HepG2 (cell line): ENCODE measurements around the gene TEX19. TPM values are rescaled to one million over a fixed set of nuclear protein-coding genes. Genes with fewer than 3 reads are reported as not detected.
A peak's percentile ranks its signal among the peaks of the same experiment; 100 is the strongest.

Source experiments
- BRCA1 ChIP-seq: sonication (generic); formaldehyde crosslinking; IDR thresholded peaks from 2 replicates; pipeline ENCODE4 v1.4.0; 2020; ENCODE audit warnings: missing genetic modification reagents
- ELK4 ChIP-seq: sonication (generic); formaldehyde crosslinking; IDR thresholded peaks from 2 replicates; pipeline ENCODE4 v1.9.0; 2021; ENCODE audit warnings: missing genetic modification reagents, borderline replicate concordance
- FIP1L1 ChIP-seq: fragments of 200-400 bp; formaldehyde crosslinking; IDR thresholded peaks from 2 replicates; pipeline ENCODE4 v1.6.1; 2018; ENCODE audit warnings: low read depth, mild to moderate bottlenecking, low read length, moderate library complexity, borderline replicate concordance; ENCODE audit not compliant: insufficient read depth
- FOSL1 ChIP-seq: sonication (generic); formaldehyde crosslinking; IDR thresholded peaks from 2 replicates; pipeline ENCODE4 v1.9.0; 2021; ENCODE audit warnings: missing genetic modification reagents, borderline replicate concordance
- KDM3A ChIP-seq: IDR thresholded peaks from 2 replicates; pipeline ENCODE4 v1.6.1; 2018; ENCODE audit warnings: low read depth, missing compliant biosample characterization
- MLLT10 ChIP-seq: sonication (generic); formaldehyde crosslinking; IDR thresholded peaks from 2 replicates; pipeline ENCODE4 v1.4.0; 2020; ENCODE audit warnings: missing genetic modification reagents
- NCOR1 ChIP-seq: fragments of 200-600 bp; sonication (generic); IDR thresholded peaks from 2 replicates; pipeline ENCODE4 v1.7.0; 2017; ENCODE audit warnings: antibody characterized with exemption, low read length, borderline replicate concordance
- PCBP2 ChIP-seq: fragments of 200-400 bp; formaldehyde crosslinking; optimal IDR thresholded peaks from 2 replicates; pipeline ENCODE3; 2018; ENCODE audit warnings: low read length, low read depth; ENCODE audit not compliant: poor library complexity, severe bottlenecking
- RXRA ChIP-seq: sonication (generic); formaldehyde crosslinking; IDR thresholded peaks from 2 replicates; pipeline ENCODE4 v1.5.1; 2020; ENCODE audit warnings: missing genetic modification reagents
- SRSF1 ChIP-seq: fragments of 200-400 bp; formaldehyde crosslinking; optimal IDR thresholded peaks from 2 replicates; pipeline ENCODE3; 2017; ENCODE audit warnings: mild to moderate bottlenecking, low read depth, low read length, moderate library complexity
- THRA ChIP-seq: sonication (generic); formaldehyde crosslinking; IDR thresholded peaks from 2 replicates; pipeline ENCODE4 v1.4.0; 2020; ENCODE audit warnings: missing genetic modification reagents, borderline replicate concordance
- ZBED4 ChIP-seq: sonication (generic); formaldehyde crosslinking; IDR thresholded peaks from 2 replicates; pipeline ENCODE4 v1.4.0; 2020; ENCODE audit warnings: missing genetic modification reagents, borderline replicate concordance
- ZBTB3 ChIP-seq: sonication (generic); formaldehyde crosslinking; IDR thresholded peaks from 2 replicates; pipeline ENCODE4 v1.4.0; 2020; ENCODE audit warnings: low read depth, mild to moderate bottlenecking, moderate library complexity, missing genetic modification reagents, borderline replicate concordance
- ZNF142 ChIP-seq: sonication (generic); formaldehyde crosslinking; IDR thresholded peaks from 2 replicates; pipeline ENCODE4 v1.4.0; 2020; ENCODE audit warnings: missing genetic modification reagents
- ZNF180 ChIP-seq: sonication (generic); formaldehyde crosslinking; IDR thresholded peaks from 2 replicates; pipeline ENCODE4 v1.4.0; 2020; ENCODE audit warnings: low read depth, missing genetic modification reagents, borderline replicate concordance
- ZNF678 ChIP-seq: sonication (generic); formaldehyde crosslinking; IDR thresholded peaks from 2 replicates; pipeline ENCODE4 v1.4.0; 2020; ENCODE audit warnings: mild to moderate bottlenecking, missing genetic modification reagents
- polyA plus RNA-seq, 8 experiments: library from polyadenylated mRNA; depleted of rRNA in 3 of 8; stranded (reverse) in 7 of 8; unstranded in 1 of 8; fragments of >200 nt; fragmentation: Illumina TruSeq in 4 of 8; extraction: Trizol in 4 of 8; gene quantifications; 2 replicates each; pipeline versions ENCODE4 v1.2.1 to v1.2.3, GENCODE V29; 2011 to 2016; ENCODE audit warnings: low read depth in 4 of 8, missing spikeins in 1 of 8, mixed read lengths in 1 of 8; ENCODE audit not compliant: insufficient read depth in 1 of 8
- total RNA-seq, 5 experiments: library from RNA; depleted of rRNA; stranded (reverse); fragments of >200 nt; fragmentation: Illumina TruSeq; extraction: Trizol; gene quantifications; 2 replicates each; pipeline ENCODE4 v1.2.3, GENCODE V29; 2016; ENCODE audit warnings: low read depth in 1 of 5

TEX19 gene
- total and polyA plus RNA-seq, 2 of the 13 experiments (the other 11 are each of a cell fraction or from before 2014, with no cell fraction given) = 1.3 to 6.0 TPM

GRCh38 chr17:82320140-82320840 lies 38.8 kb upstream of the TEX19 start (continued):
- peak; percentile 38; the same call in 1 of the 2 replicates for TF ChIP-seq THRA (CRISPR knock-in tag)
- no peak for TF ChIP-seq FIP1L1
- no peak for TF ChIP-seq PCBP2
- TF ChIP-seq ELK4 = no peak
- no peak; the same call in 1 of the 2 replicates for TF ChIP-seq KDM3A (CRISPR knock-in tag)
- no peak for TF ChIP-seq MLLT10 (CRISPR knock-in tag)
- peak; percentile 62 for TF ChIP-seq NCOR1
- TF ChIP-seq SRSF1 = peak; percentile 48
- TF ChIP-seq ZBED4 (CRISPR knock-in tag) = peak; percentile 82; the same call in 1 of the 2 replicates
- no peak for TF ChIP-seq ZBTB3 (CRISPR knock-in tag)
- TF ChIP-seq RXRA (CRISPR knock-in tag) = peak; percentile 62
- no peak for TF ChIP-seq ZNF180
- TF ChIP-seq ZNF678 (CRISPR knock-in tag) = no peak
- no peak for TF ChIP-seq ZNF142 (CRISPR knock-in tag)
- no peak for TF ChIP-seq BRCA1
- TF ChIP-seq FOSL1 (CRISPR knock-in tag) = no peak
